ENCODE results near the gene TXNDC2.

DNA sequence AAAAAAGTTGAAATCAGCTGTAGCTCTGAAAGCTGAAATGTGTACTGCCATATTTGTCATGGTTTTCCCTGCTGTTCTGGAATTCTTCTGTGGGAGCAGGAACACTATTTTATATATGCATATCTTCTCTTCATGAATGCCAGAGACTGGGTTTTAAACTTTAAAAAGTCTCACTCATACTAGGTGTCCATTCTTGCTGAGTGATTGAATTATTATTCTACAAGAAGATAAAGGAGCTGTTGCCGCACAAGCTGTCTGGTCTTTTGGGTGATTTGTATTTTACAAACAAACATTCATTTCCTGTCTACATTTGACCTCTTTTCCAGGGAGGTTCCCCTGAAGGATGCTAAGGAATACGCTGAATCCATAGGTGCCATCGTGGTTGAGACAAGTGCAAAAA is 40.5 kb upstream of the TXNDC2 start:
- TF ChIP-seq GABPA (IDR thresholded peaks at IDR 0.05 in 1 of 2, conservative IDR thresholded peaks at IDR 0.05 in 1 of 2) (no peak), SP1 (IDR thresholded peaks at IDR 0.05) (no peak), CTCF (IDR thresholded peaks at IDR 0.05; ENCODE audit: low read depth, low read length, missing input control) (no peak), REST (IDR thresholded peaks at IDR 0.05) (no peak), MAX (IDR thresholded peaks at IDR 0.05) (no peak), EGR1 (IDR thresholded peaks at IDR 0.05; ENCODE audit: low read depth in 2 of 2) (no peak), YY1 (IDR thresholded peaks at IDR 0.05) (no peak)

All from liver (tissue), 3 donors.